ENCODE data around the gene CXCL16. TPM values are rescaled to one million over a fixed set of nuclear protein-coding genes. Genes with fewer than 3 reads are reported as not detected.

The CXCL16 gene
- total and polyA plus RNA-seq, 2 of the 13 experiments (the other 11 are each of a cell fraction or from before 2014, with no cell fraction given) = 9.4 to 101 TPM

GRCh38 chr17:4721203-4722135, 18.3 kb downstream of the CXCL16 start (continued):
- TF ChIP-seq ZMYM3 (CRISPR knock-in tag; IDR thresholded peaks at IDR 0.05) = peak; percentile 48
- no peak for TF ChIP-seq SOX6 (IDR thresholded peaks at IDR 0.05)
- peak; percentile 84 for TF ChIP-seq SOX6 (CRISPR knock-in tag; IDR thresholded peaks at IDR 0.05)
- no peak for TF ChIP-seq SATB2 (CRISPR knock-in tag; IDR thresholded peaks at IDR 0.05)
- TF ChIP-seq NR2F2 (IDR thresholded peaks at IDR 0.05; ENCODE audit: borderline replicate concordance, low read depth) = 0 out of 2 replicates have a peak, but pooled peaks have one; percentile 67
- TF ChIP-seq, protein P1, sequence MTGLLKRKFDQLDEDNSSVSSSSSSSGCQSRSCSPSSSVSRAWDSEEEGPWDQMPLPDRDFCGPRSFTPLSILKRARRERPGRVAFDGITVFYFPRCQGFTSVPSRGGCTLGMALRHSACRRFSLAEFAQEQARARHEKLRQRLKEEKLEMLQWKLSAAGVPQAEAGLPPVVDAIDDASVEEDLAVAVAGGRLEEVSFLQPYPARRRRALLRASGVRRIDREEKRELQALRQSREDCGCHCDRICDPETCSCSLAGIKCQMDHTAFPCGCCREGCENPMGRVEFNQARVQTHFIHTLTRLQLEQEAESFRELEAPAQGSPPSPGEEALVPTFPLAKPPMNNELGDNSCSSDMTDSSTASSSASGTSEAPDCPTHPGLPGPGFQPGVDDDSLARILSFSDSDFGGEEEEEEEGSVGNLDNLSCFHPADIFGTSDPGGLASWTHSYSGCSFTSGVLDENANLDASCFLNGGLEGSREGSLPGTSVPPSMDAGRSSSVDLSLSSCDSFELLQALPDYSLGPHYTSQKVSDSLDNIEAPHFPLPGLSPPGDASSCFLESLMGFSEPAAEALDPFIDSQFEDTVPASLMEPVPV (CRISPR knock-in tag; IDR thresholded peaks at IDR 0.05) = peak; percentile 44; the same call in 1 of the 2 replicates
- TF ChIP-seq HOXA9 (CRISPR knock-in tag; IDR thresholded peaks at IDR 0.05; ENCODE audit: borderline replicate concordance) = no peak
- peak; percentile 85; the same call in 1 of the 2 replicates for TF ChIP-seq MYC (CRISPR knock-in tag; IDR thresholded peaks at IDR 0.05; ENCODE audit: borderline replicate concordance)
- TF ChIP-seq PRDM15 (CRISPR knock-in tag; IDR thresholded peaks at IDR 0.05) = no peak
- TF ChIP-seq ZNF451 (CRISPR knock-in tag; IDR thresholded peaks at IDR 0.05) = no peak; the same call in 1 of the 2 replicates
- peak; percentile 35; the same call in 1 of the 2 replicates for TF ChIP-seq PHF8 (CRISPR knock-in tag; IDR thresholded peaks at IDR 0.05)
- peak; percentile 33; the same call in 1 of the 2 replicates for TF ChIP-seq YEATS2 (CRISPR knock-in tag; IDR thresholded peaks at IDR 0.05; ENCODE audit: borderline replicate concordance)
- TF ChIP-seq HNRNPL (IDR thresholded peaks at IDR 0.05; ENCODE audit: low read depth, low read length) = no peak
- peak; percentile 63; the same call in 1 of the 2 replicates for TF ChIP-seq ZNF33B (CRISPR knock-in tag; IDR thresholded peaks at IDR 0.05)
- TF ChIP-seq ZNF883 (CRISPR knock-in tag; IDR thresholded peaks at IDR 0.05; ENCODE audit: not compliant biosample characterization) = no peak
- TF ChIP-seq ZNF431 (CRISPR knock-in tag; IDR thresholded peaks at IDR 0.05; ENCODE audit: borderline replicate concordance, low read depth) = 0 out of 2 replicates have a peak, but pooled peaks have one; percentile 52
- TF ChIP-seq ZNF879 (CRISPR knock-in tag; IDR thresholded peaks at IDR 0.05) = no peak
- no peak for TF ChIP-seq ZNF234 (CRISPR knock-in tag; conservative IDR thresholded peaks at IDR 0.05)
- TF ChIP-seq ZNF788 (CRISPR knock-in tag; IDR thresholded peaks at IDR 0.05; ENCODE audit: borderline replicate concordance) = peak; percentile 88
- TF ChIP-seq BRF2 (CRISPR knock-in tag; IDR thresholded peaks at IDR 0.05) = no peak
- TF ChIP-seq ZKSCAN8 (CRISPR knock-in tag; IDR thresholded peaks at IDR 0.05; ENCODE audit: borderline replicate concordance) = 0 out of 2 replicates have a peak, but pooled peaks have one; percentile 46
- peak; percentile 82; the same call in 1 of the 2 replicates for TF ChIP-seq ZFP36L1 (CRISPR knock-in tag; IDR thresholded peaks at IDR 0.05)

Measured in HepG2 (cell line).